AG04450 (cell line): ENCODE measurements around the gene PON3. TPM values are rescaled to one million over a fixed set of nuclear protein-coding genes. Genes with fewer than 3 reads are reported as not detected.
"Not testable (repeated sequence)": the region's sequence is repeated elsewhere in the genome, so short reads cannot be mapped to it uniquely, and the experiment has no call there.

ENCODE experiments used
- CTCF ChIA-PET: fragments of 300-600, 350-600 bp; formaldehyde crosslinking; extraction: SDS; loops from one replicate; lab custom pipeline; 2022; ENCODE audit warnings: antibody characterized with exemption, inconsistent platforms; lab: Charles Lee
- POLR2A ChIA-PET: fragments of 350-600 bp; formaldehyde crosslinking; extraction: SDS; loops from one replicate; lab custom pipeline; 2021; ENCODE audit warnings: antibody characterized with exemption, inconsistent platforms; lab: Yijun Ruan, JAX
- DNase-seq: peaks from one replicate; pipeline ENCODE4 v3.0.0-alpha.2; 2011; ENCODE audit warnings: low read depth, low spot score
- H3K27ac ChIP-seq: one replicate; pipeline ENCODE4 v1.5.1; 2012; ENCODE audit warnings: low read depth, low read length, control low read depth
- H3K27me3 ChIP-seq: one replicate; pipeline ENCODE4 v1.6.0; 2012; ENCODE audit warnings: low read length; ENCODE audit not compliant: control insufficient read depth, insufficient read depth
- H3K4me3 ChIP-seq: 2 replicates; pipeline ENCODE4 v1.5.1; 2011; ENCODE audit warnings: mild to moderate bottlenecking, low read depth, low read length, control low read depth
- H3K9me3 ChIP-seq: 2 replicates; pipeline ENCODE4 v1.5.1; 2012; ENCODE audit warnings: low read length; ENCODE audit not compliant: control insufficient read depth, insufficient read depth
- polyA plus RNA-seq: library from polyadenylated mRNA; depleted of rRNA; stranded (reverse); fragments of >200 nt; gene quantifications from 2 replicates; pipeline ENCODE4 v1.2.3, GENCODE V29; 2011
- TF ChIP-seq, protein P1 (sequence below): IDR thresholded peaks from 2 replicates; pipeline ENCODE4 v1.5.1; 2011; ENCODE audit warnings: low read depth, low read length, control low read depth, inconsistent platforms

Gene PON3
- polyA plus RNA-seq, 1 experiment = 0.20 TPM

GRCh38 chr7:95394370-95394769, 1.8 kb downstream of the PON3 start:
- Histone ChIP-seq H3K27ac (no peak overlapping the region), H3K9me3 (peaks cover 7% of the 10 kb centered on the region; the same call in 1 of the 2 replicates), H3K4me3 (no peak overlapping the region), H3K27me3 (peaks cover 9% of the 10 kb centered on the region)
- POLR2A ChIA-PET = no interaction called here
- CTCF ChIA-PET = no interaction called here
- DNase-seq = no peak
- TF ChIP-seq, protein P1, sequence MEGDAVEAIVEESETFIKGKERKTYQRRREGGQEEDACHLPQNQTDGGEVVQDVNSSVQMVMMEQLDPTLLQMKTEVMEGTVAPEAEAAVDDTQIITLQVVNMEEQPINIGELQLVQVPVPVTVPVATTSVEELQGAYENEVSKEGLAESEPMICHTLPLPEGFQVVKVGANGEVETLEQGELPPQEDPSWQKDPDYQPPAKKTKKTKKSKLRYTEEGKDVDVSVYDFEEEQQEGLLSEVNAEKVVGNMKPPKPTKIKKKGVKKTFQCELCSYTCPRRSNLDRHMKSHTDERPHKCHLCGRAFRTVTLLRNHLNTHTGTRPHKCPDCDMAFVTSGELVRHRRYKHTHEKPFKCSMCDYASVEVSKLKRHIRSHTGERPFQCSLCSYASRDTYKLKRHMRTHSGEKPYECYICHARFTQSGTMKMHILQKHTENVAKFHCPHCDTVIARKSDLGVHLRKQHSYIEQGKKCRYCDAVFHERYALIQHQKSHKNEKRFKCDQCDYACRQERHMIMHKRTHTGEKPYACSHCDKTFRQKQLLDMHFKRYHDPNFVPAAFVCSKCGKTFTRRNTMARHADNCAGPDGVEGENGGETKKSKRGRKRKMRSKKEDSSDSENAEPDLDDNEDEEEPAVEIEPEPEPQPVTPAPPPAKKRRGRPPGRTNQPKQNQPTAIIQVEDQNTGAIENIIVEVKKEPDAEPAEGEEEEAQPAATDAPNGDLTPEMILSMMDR = no peak

DNA sequence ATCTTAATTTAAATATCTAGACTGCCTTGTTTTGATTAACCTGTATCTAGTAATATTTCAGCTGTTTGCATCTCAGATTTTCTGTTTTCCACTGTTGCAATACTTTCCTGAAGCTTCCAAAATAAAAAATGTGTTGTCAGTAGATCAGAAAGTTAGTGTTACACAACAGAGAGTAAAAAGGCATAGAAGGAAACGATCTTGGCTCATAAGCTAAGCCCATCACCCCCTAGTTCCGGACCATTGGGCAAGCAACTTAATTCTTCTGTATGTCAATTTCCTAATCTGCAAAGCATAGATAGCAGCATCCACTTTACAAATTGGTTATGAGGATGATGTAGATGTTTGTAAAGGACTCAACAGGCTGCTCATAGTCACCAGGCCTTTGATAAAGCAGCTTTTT, 4.4 kb downstream of the PON3 start:
- Histone ChIP-seq H3K9me3 (peaks cover 7% of the 10 kb centered on the region; the same call in 1 of the 2 replicates), H3K4me3 (no peak overlapping the region), H3K27ac (no peak overlapping the region), H3K27me3 (peaks cover 7% of the 10 kb centered on the region)
- POLR2A ChIA-PET = no interaction called here
- DNase-seq = no peak
- CTCF ChIA-PET = no interaction called here
- TF ChIP-seq, protein P1 = no peak

DNA sequence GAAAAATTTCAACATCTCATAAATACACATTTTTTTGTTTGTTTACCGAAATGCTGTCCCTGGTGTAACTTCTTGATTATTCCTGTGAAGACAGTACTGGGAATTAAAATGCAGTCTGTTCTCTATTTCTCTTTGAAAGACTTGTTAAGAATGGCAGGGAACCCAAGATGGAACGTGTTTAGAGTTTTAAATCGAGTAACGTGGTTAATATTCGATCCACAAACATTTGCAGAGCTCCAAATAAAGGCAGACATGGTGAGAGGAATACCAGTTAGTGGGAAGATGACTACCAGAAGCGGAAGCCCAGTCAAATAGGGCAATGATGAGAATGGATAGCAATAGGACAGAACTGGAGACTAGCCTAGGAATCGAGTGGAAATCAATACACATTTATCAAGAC, 6.7 kb downstream of the PON3 start:
- POLR2A ChIA-PET = no interaction called here
- Histone ChIP-seq H3K9me3 (no peaks in the 10 kb centered on the region), H3K27me3 (peaks cover 2% of the 10 kb centered on the region), H3K4me3 (no peak overlapping the region), H3K27ac (no peak overlapping the region)
- CTCF ChIA-PET = no interaction called here
- no peak for DNase-seq
- TF ChIP-seq, protein P1 = no peak

- H3K9me3 ChIP-seq, CTCF ChIA-PET: not testable (repeated sequence)
Observed at GRCh38 chr7:95379457-95379856, 16.7 kb downstream of the PON3 start.

GRCh38 chr7:95376632-95377400, 19.4 kb downstream of the PON3 start:
- Histone ChIP-seq H3K4me3 (no peak overlapping the region), H3K27ac (no peak overlapping the region), H3K9me3 (no peaks in the 10 kb centered on the region; the same call in 1 of the 2 replicates), H3K27me3 (no peaks in the 10 kb centered on the region)
- DNase-seq = no peak
- POLR2A ChIA-PET = no interaction called here
- TF ChIP-seq, protein P1 = no peak
- CTCF ChIA-PET = no interaction called here

More at GRCh38 chr7:95379457-95379856, 16.7 kb downstream of the PON3 start:
- H3K27ac ChIP-seq, H3K4me3 ChIP-seq, POLR2A ChIA-PET, H3K27me3 ChIP-seq, DNase-seq: not testable (repeated sequence)
